ENCODE data around the gene CCDC87. TPM values are rescaled to one million over a fixed set of nuclear protein-coding genes. Genes with fewer than 3 reads are reported as not detected.
"Not testable (repeated sequence)": the region's sequence is repeated elsewhere in the genome, so short reads cannot be mapped to it uniquely, and the experiment has no call there.

The CCDC87 gene
- total RNA-seq, 1 donor from 2014 or later, result 0.10 TPM

- no peak for DNase-seq
Observed at GRCh38 chr11:66614073-66614472, 21.2 kb upstream of the CCDC87 start.

DNA sequence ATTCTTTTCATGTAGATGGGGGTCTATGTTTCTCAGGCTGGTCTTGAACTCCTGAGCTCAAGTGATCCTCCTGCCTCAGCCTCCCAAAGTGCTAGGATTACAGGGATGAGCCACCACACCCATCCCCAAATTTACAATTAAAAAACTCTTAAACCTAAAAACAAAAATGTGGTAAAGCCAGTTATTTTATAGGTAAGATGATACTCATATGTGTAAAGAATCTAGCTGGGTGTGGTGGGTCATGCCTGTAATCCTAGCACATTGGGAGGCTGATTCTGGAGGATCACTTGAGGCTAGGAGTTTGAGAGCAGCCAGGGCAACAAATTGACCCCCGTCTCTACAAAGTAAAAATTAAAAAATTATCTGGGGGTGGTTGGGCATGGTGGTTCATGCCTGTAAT is 19.6 kb upstream of the CCDC87 start:
- DNase-seq, result no peak

- DNase-seq, result no peak
Observed at GRCh38 chr11:66609721-66610617, 17.1 kb upstream of the CCDC87 start.

- DNase-seq, result peak; percentile 65
Observed at GRCh38 chr11:66607126-66607834, 14.4 kb upstream of the CCDC87 start.

DNA sequence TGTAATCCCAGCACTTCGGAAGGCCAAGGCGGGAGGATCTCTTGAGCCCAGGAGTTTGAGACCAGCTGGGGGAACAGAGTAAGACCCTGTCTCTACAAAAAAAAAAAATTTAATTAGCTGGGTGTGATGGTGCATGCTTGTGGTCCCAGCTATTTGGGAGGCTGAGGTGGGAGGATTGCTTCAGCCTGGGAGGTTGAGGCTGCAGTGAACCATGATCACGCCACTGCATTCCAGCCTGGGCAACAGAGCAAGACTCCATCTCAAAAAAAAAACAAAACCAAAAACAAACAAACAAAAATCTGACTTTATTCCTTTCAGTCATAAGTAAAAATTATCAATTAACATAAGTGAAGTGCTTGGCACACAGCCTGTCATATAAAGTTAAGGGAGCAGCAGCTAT is 13.7 kb upstream of the CCDC87 start:
- not testable (repeated sequence) for DNase-seq

DNA sequence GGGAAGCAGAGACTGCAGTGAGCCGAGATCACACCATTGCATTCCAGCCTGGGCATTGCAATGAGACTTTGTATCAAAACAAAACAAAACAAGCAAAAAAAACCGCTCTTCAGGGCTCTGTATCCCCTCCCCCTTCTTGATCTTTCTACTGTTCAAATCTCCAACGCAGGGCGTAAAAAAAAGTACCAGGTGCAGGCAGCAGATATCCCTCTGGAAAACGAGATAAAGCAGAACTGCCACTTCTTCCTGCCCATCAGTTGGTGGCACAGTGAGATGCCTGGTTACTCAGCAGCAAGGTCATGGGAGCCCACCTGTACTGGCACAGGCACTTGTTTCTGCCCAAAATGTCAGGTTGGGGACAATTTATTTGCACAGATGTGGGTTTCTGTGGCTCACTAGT is 11.3 kb upstream of the CCDC87 start:
- no peak for DNase-seq

- DNase-seq, result no peak
Observed at GRCh38 chr11:66603072-66603471, 10.2 kb upstream of the CCDC87 start.

- no peak for DNase-seq
Observed at GRCh38 chr11:66600631-66601233, 7.9 kb upstream of the CCDC87 start.

DNA sequence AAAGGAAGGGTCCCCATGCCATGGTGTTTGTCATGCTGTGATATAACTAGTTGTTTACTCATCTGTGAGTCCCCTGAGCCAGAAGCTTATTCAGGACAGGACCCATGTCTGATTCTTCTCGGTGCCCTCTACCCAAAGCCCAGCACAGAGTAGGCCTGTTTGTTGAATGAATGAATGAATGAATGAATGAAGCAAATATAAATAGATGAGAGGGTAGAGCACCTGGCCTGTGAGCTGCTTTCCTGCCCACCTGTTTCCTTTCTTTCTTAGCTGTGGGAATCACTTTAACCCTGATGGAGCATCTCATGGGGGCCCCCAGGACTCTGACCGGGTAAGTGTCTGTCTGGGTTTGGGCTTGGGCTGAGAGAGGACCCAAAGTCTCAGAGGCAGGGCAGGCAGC is 7.4 kb upstream of the CCDC87 start:
- DNase-seq, result no peak

GRCh38 chr11:66598993-66599392 is 6.1 kb upstream of the CCDC87 start:
- DNase-seq, result no peak

GRCh38 chr11:66595245-66595904 is 2.5 kb upstream of the CCDC87 start:
- DNase-seq, result peak; percentile 48

DNA sequence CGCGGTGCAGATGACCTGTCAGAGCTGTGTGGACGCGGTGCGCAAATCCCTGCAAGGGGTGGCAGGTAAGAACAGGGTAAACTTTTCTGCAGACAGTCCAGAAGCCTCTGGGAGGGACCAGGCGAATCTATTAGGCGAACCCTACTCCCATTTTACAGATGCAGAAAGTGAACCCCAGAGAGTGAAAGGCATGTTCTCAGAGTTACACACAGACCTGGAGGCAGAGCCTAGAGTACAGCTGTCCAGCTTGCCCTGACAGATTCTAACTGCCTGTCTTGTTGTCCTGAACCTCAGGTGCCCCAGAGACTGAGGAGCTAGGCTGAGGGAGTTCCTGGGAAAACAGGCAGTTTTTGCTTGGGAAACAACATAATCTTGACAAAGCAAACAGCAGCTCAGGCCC is 787 bp upstream of the CCDC87 start:
- no peak for DNase-seq

DNA sequence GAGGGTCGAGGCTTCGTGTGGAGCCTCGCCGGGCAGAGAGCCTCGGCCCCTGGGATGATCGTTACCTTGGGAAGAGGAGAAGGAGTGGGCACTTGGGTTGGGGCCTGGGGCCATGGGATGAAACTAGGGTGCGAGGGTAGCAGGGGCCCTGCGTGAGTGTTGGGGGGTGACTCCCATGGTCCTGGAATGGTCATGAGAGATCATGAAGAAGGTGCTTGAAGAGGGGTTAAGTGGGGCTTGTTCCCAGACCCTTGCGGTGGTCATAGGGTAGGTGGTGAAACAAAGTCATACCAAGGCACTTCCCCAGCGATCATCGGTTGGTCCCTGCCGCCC is 406 bp upstream of the CCDC87 start:
- no peak for DNase-seq

- DNase-seq, result no peak
Observed at GRCh38 chr11:66591175-66591574, 1.7 kb downstream of the CCDC87 start.

GRCh38 chr11:66589996-66590675 is 2.7 kb downstream of the CCDC87 start:
- no peak for DNase-seq

DNA sequence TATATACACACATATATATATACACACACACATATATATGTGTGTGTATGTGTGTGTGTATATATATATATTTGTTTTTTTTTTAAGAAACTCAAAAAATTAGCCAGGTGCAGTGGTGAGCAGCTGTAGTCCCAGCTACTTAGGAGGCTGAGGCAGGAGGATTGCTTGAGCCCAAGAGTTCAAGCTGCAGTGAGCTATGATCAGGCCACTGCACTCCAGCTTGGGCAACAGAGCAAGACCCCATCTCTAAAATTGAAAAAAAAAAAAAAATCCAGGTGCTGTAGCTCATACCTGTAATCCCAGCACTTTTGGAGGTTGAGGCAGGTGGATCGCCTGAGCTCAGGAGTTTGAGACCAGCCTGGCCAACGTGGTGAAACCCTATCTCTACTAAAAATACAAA is 3.5 kb downstream of the CCDC87 start:
- DNase-seq, result not testable (repeated sequence)

DNA sequence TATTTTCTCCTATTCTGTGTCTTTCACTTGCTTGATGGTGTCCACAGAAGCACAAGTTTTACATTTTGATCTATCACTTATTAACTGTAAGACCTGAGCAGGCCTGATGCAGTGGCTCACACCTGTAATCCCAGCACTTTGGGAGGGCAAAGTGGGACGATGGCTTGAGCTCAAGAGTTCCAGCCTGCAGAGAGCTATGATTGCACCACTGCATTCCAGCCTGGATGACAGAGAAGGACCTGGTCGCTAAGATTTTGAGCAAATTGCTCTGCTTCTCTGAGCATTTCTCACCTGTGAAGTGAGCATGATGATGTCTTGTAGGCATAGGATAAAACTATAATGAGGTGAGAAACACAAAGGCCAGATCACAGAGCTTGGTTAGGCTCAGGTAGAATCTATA is 6.7 kb downstream of the CCDC87 start:
- no peak for DNase-seq

DNA sequence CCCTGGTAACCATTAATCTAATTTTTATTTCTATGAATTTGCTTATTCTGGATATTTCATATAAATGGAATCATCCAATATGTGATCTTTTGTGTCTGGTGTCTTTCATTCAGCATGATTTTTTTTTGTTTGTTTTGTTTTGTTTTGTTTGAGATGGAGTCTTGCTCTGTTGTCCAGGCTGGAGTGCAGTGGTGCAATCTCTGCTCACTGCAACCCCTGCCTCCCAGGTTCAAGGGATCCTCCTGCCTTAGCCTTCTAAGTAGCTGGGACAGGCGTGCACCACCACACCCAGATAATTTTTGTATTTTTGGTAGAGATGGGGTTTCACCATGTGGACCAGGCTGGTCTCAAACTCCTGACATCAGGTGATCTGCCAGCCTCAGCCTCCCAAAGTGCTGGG is 7.4 kb downstream of the CCDC87 start:
- not testable (repeated sequence) for DNase-seq

DNA sequence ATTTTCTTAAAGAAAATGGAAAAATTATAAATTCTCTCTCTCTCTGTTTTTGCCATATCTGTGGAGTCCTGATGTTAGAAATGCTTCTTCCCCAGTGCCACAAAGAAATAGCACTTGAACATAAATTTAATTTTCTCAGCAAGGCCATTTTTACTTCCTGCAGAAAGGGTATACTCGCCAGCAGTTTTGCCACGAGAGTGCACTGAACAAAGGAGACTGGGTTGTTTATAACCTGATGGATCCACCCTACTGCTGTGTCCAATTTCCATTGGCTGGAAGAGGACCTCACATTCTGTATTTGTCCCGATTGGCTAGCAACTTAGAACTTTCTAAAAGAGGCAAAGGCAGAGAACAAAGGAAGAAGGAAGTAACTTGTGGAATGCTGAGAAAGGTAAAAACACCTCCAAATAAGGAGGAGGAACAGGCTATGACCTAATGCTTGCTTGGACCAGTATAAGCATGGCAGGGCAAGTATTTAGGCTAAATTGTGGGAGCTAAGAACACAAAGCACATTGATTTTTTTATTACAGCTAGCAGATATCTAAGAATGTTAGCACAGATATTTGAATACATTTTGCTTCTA is 10.2 kb downstream of the CCDC87 start:
- DNase-seq, result not testable (repeated sequence)

DNA sequence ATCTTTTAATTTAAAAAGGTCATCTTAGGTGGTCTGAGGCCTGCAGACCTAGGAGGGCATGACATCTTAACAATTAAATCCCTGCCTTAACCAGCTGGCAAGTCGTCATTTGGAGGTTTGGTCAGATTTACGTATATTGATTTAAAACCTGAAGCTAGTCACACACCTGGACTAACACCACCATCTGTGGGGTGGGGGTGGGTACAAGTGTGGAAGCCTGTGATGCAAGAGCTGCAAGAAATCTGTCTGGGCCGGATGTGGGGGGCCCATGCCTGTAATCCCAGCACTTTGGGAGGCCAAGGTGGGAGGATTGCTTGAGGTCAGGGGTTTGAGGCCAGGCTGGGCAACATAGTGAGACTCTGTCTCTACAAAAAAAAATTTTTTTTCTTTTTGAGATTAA is 11.6 kb downstream of the CCDC87 start:
- DNase-seq, result no peak

DNA sequence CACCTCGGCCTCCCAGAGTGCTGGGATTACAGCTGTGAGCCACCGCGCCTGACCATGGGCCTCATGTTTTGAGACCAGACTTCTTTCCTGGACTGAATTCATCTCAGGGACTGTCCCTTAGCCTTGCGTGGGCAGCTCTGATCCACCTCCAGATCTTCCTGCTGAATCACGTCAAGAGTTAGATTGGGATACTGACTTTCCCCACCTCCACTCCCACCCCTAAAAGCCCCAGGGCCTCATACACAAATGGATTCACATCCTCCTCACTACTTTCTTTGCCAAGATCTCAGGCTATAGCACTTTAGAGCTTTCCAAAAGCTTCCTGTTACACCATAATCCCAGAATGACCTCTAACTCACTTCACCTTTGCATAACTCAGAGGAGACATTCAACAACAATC is 12.1 kb downstream of the CCDC87 start:
- no peak for DNase-seq

All from tongue (tissue), 2 donors.